SK-N-SH treated with all-trans-retinoic acid at 6 μM for 48 hours (cell line): ENCODE data around the gene MAPK10.

ENCODE experiments used
- ATAC-seq: fragments of 200-7000 bp; cut with Tn5 transposase; 3 replicates; pipeline ENCODE4 v1.9.1; 2020; ENCODE audit warnings: mild to moderate bottlenecking, moderate library complexity
- ARNTL ChIP-seq: fragments of 450-650 bp; formaldehyde crosslinking; IDR thresholded peaks from 2 replicates; pipeline ENCODE4 v1.5.0; 2020; ENCODE audit warnings: low read depth, mild to moderate bottlenecking, moderate library complexity, borderline replicate concordance
- CSDC2 ChIP-seq: fragments of 250-450 bp; sonication (Bioruptor Pico); IDR thresholded peaks from 2 replicates; pipeline ENCODE4 v1.5.0; 2020; ENCODE audit warnings: mild to moderate bottlenecking, moderate library complexity
- CSRNP3 ChIP-seq: fragments of 250-450 bp; sonication (Bioruptor Pico); IDR thresholded peaks from 2 replicates; pipeline ENCODE4 v1.5.1; 2021; ENCODE audit warnings: mild to moderate bottlenecking, moderate library complexity
- ESRRG ChIP-seq: fragments of 250-450 bp; sonication (Bioruptor Pico); IDR thresholded peaks from 2 replicates; pipeline ENCODE4 v1.6.1; 2021; ENCODE audit warnings: mild to moderate bottlenecking
- GLIS3 ChIP-seq: fragments of 250-450 bp; sonication (Bioruptor Pico); IDR thresholded peaks from 2 replicates; pipeline ENCODE4 v1.5.0; 2020; ENCODE audit warnings: mild to moderate bottlenecking, moderate library complexity
- ISL1 ChIP-seq: fragments of 250-450 bp; sonication (Bioruptor Pico); IDR thresholded peaks from 2 replicates; pipeline ENCODE4 v2.1.2; 2022; ENCODE audit warnings: mild to moderate bottlenecking, moderate library complexity
- OSR1 ChIP-seq: fragments of 250-450 bp; sonication (Bioruptor Pico); IDR thresholded peaks from 2 replicates; pipeline ENCODE4 v1.8.0; 2022; ENCODE audit warnings: moderate library complexity, mild to moderate bottlenecking, inconsistent platforms
- PATZ1 ChIP-seq: fragments of 250-450 bp; sonication (Bioruptor Pico); IDR thresholded peaks from 2 replicates; pipeline ENCODE4 v1.8.0; 2020; ENCODE audit warnings: mild to moderate bottlenecking, moderate library complexity, borderline replicate concordance
- POU6F1 ChIP-seq: fragments of 250-450 bp; sonication (Bioruptor Pico); IDR thresholded peaks from 2 replicates; pipeline ENCODE4 v1.8.0; 2021; ENCODE audit warnings: low read depth, mild to moderate bottlenecking, moderate library complexity, borderline replicate concordance
- PPARA ChIP-seq: fragments of 250-450 bp; sonication (Bioruptor Pico); IDR thresholded peaks from 2 replicates; pipeline ENCODE4 v1.5.0; 2020; ENCODE audit warnings: mild to moderate bottlenecking, borderline replicate concordance
- RARB ChIP-seq: fragments of 250-450 bp; sonication (Bioruptor Pico); IDR thresholded peaks from 2 replicates; pipeline ENCODE4 v1.8.0; 2021; ENCODE audit warnings: mild to moderate bottlenecking, moderate library complexity
- SNAI2 ChIP-seq: fragments of 250-450 bp; sonication (Bioruptor Pico); IDR thresholded peaks from 2 replicates; pipeline ENCODE4 v1.5.0; 2020; ENCODE audit warnings: mild to moderate bottlenecking, moderate library complexity
- TCF4 ChIP-seq: fragments of 250-450 bp; sonication (Bioruptor Pico); IDR thresholded peaks from 2 replicates; pipeline ENCODE4 v1.8.0; 2021; ENCODE audit warnings: mild to moderate bottlenecking, moderate library complexity, borderline replicate concordance
- TOX ChIP-seq: fragments of 250-450 bp; sonication (Bioruptor Pico); IDR thresholded peaks from 2 replicates; pipeline ENCODE4 v1.8.0; 2021; ENCODE audit warnings: mild to moderate bottlenecking, moderate library complexity, borderline replicate concordance
- TSHZ2 ChIP-seq: fragments of 250-450 bp; sonication (Bioruptor Pico); IDR thresholded peaks from 2 replicates; pipeline ENCODE4 v1.5.0; 2020; ENCODE audit warnings: mild to moderate bottlenecking, moderate library complexity
- ZC3H10 ChIP-seq: fragments of 250-450 bp; sonication (Bioruptor Pico); IDR thresholded peaks from 2 replicates; pipeline ENCODE4 v1.5.1; 2021; ENCODE audit warnings: mild to moderate bottlenecking, moderate library complexity
- ZFP30 ChIP-seq: fragments of 450-650 bp; formaldehyde crosslinking; IDR thresholded peaks from 2 replicates; pipeline ENCODE4 v1.5.0; 2022; ENCODE audit warnings: mild to moderate bottlenecking, moderate library complexity
- ZNF565 ChIP-seq: fragments of 450-650 bp; formaldehyde crosslinking; conservative IDR thresholded peaks from 2 replicates; pipeline ENCODE4 v1.5.0; 2020; ENCODE audit warnings: low read depth, mild to moderate bottlenecking, moderate library complexity
- ZNF70 ChIP-seq: fragments of 450-650 bp; formaldehyde crosslinking; IDR thresholded peaks from 2 replicates; pipeline ENCODE4 v1.5.0; 2020; ENCODE audit warnings: mild to moderate bottlenecking, moderate library complexity
- ZNF8 ChIP-seq: fragments of 450-650 bp; formaldehyde crosslinking; IDR thresholded peaks from 2 replicates; pipeline ENCODE4 v1.5.0; 2020; ENCODE audit warnings: mild to moderate bottlenecking, moderate library complexity

Gene MAPK10

GRCh38 chr4:86359944-86360478, at the start of gene MAPK10:
Gene MAPK10 (minus strand): TSS chr4:86360053.
- TF ChIP-seq ISL1 (CRISPR knock-in tag) (no peak), ESRRG (CRISPR knock-in tag) (no peak), ZNF565 (CRISPR knock-in tag) (no peak), PATZ1 (no peak), ZNF8 (CRISPR knock-in tag) (no peak), OSR1 (CRISPR knock-in tag) (no peak), POU6F1 (no peak), ARNTL (CRISPR knock-in tag) (no peak), TCF4 (CRISPR knock-in tag) (no peak), GLIS3 (CRISPR knock-in tag) (no peak), TOX (CRISPR knock-in tag) (no peak), ZNF70 (CRISPR knock-in tag) (no peak), TSHZ2 (CRISPR knock-in tag) (no peak), ZC3H10 (CRISPR knock-in tag) (no peak), CSDC2 (CRISPR knock-in tag) (no peak), PPARA (CRISPR knock-in tag) (no peak), ZFP30 (CRISPR knock-in tag) (no peak)
- TF ChIP-seq, all 23 proteins: peak for 0
- ATAC-seq, result peak; percentile 97

GRCh38 chr4:86403575-86403974, 43.7 kb upstream of the MAPK10 start:
- TF ChIP-seq ZC3H10 (CRISPR knock-in tag) (no peak), POU6F1 (no peak), ZNF8 (CRISPR knock-in tag) (no peak), CSRNP3 (no peak), TSHZ2 (CRISPR knock-in tag) (no peak), SNAI2 (CRISPR knock-in tag) (no peak), RARB (CRISPR knock-in tag) (no peak), OSR1 (CRISPR knock-in tag) (no peak), ZNF70 (CRISPR knock-in tag) (no peak), ISL1 (CRISPR knock-in tag) (no peak), ARNTL (CRISPR knock-in tag) (no peak), ZNF565 (CRISPR knock-in tag) (no peak), PPARA (CRISPR knock-in tag) (no peak), CSDC2 (CRISPR knock-in tag) (no peak), PATZ1 (no peak), GLIS3 (CRISPR knock-in tag) (no peak)
- ATAC-seq, result no peak
